ENCODE measurements around the gene SLC9A9. TPM values are rescaled to one million over a fixed set of nuclear protein-coding genes. Genes with fewer than 3 reads are reported as not detected.

SLC9A9 gene
- total RNA-seq, 3 donors from 2014 or later (not counting 1 experiment from before 2014, with no cell fraction given), result 24.0 to 29.1 (median 27.2) TPM

GRCh38 chr3:143584474-143584873, 263.8 kb downstream of the SLC9A9 start:
- H3K9me3 ChIP-seq (ENCODE audit: control insufficient read depth, insufficient read depth, low read length), result no peaks in the 10 kb centered on the region
- H3K27me3 Mint-ChIP-seq (ENCODE audit: low read depth in 2 of 2), result no peaks in the 10 kb centered on the region
- ATAC-seq, result no peak

DNA sequence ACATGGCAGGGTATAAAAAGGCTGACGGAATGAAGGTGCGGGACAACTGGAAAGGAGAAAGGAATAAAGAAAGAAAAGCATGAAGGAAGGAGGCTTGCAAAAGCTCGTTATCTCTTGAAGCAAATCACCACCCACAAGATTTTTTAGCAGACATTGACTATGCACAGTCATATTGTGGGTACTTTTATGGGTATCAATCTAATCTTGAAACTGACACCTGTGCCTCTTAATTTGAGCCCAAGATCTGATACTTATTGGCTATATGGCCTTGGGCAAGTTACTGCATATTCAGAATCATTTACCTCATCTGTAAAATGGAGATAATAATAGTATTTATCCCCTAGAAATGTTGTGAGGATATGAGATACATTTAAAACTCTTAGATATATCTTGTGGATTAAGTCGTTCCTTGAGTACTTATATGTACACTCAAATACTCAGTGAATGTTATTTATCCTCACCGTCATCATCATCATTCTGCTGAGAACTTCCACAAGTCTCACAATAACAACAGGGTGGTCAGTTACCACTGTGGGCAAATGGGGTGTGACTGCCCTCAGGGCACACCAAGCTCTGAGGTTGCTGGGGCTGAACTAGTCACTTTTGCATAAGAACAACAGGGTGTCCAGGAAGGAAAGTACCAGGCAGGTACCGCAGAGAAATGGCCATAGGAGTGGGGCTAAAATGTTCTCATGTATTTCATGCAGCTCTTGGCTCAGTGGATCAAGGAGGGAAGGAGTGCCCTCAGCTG, 266.1 kb downstream of the SLC9A9 start:
- no peaks in the 10 kb centered on the region for H3K27me3 Mint-ChIP-seq (ENCODE audit: low read depth in 2 of 2)
- H3K9me3 Mint-ChIP-seq, result no peaks in the 10 kb centered on the region
- DNase-seq (no peak), ATAC-seq (peak in 1 of 3 donors; percentile 54)
- Histone ChIP-seq H3K4me1 (ENCODE audit: control insufficient read depth, insufficient read depth, low read length) (no peaks in the 10 kb centered on the region), H3K4me3 (ENCODE audit: low read length) (no peak overlapping the region), H3K27me3 (ENCODE audit: control insufficient read depth, insufficient read depth, low read length) (no peaks in the 10 kb centered on the region), H3K36me3 (ENCODE audit: control insufficient read depth, insufficient read depth, low read length) (no peaks in the 10 kb centered on the region), H3K9me3 (ENCODE audit: control insufficient read depth, insufficient read depth, low read length) (no peaks in the 10 kb centered on the region), H3K27ac (ENCODE audit: low read length) (no peak overlapping the region)
- TF ChIP-seq, protein P1, sequence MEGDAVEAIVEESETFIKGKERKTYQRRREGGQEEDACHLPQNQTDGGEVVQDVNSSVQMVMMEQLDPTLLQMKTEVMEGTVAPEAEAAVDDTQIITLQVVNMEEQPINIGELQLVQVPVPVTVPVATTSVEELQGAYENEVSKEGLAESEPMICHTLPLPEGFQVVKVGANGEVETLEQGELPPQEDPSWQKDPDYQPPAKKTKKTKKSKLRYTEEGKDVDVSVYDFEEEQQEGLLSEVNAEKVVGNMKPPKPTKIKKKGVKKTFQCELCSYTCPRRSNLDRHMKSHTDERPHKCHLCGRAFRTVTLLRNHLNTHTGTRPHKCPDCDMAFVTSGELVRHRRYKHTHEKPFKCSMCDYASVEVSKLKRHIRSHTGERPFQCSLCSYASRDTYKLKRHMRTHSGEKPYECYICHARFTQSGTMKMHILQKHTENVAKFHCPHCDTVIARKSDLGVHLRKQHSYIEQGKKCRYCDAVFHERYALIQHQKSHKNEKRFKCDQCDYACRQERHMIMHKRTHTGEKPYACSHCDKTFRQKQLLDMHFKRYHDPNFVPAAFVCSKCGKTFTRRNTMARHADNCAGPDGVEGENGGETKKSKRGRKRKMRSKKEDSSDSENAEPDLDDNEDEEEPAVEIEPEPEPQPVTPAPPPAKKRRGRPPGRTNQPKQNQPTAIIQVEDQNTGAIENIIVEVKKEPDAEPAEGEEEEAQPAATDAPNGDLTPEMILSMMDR (IDR thresholded peaks at IDR 0.05), result no peak
- no peak overlapping the region for H3K4me3 Mint-ChIP-seq
- H3K27ac Mint-ChIP-seq, result no peak overlapping the region
- H3K36me3 Mint-ChIP-seq, result peaks cover 10% of the 10 kb centered on the region
- intact Hi-C loops (cut with micrococcal nuclease), result no loop called here
- peaks cover 0 to 3% of the 10 kb centered on the region in 2 donors for H3K4me1 Mint-ChIP-seq
- 82% methylated on average over 6 of the region's 6 CpGs for WGBS (ENCODE audit: insufficient coverage)

More at GRCh38 chr3:143584474-143584873, 263.8 kb downstream of the SLC9A9 start:
- Histone ChIP-seq H3K27ac (ENCODE audit: low read length) (no peak overlapping the region), H3K27me3 (ENCODE audit: control insufficient read depth, insufficient read depth, low read length) (no peaks in the 10 kb centered on the region), H3K4me1 (ENCODE audit: control insufficient read depth, insufficient read depth, low read length) (no peaks in the 10 kb centered on the region), H3K36me3 (ENCODE audit: control insufficient read depth, insufficient read depth, low read length) (no peaks in the 10 kb centered on the region), H3K4me3 (ENCODE audit: low read length) (no peak overlapping the region)
- TF ChIP-seq, protein P1 (IDR thresholded peaks at IDR 0.05), result no peak
- Mint-ChIP-seq H3K4me3 (no peak overlapping the region), H3K27ac (no peak overlapping the region), H3K9me3 (no peaks in the 10 kb centered on the region), H3K36me3 (no peaks in the 10 kb centered on the region), H3K4me1 (peaks cover 0 to 9% of the 10 kb centered on the region in 2 donors)
- no peak for DNase-seq
- intact Hi-C loops (cut with micrococcal nuclease), result no loop called here
- WGBS (ENCODE audit: insufficient coverage), result 100% methylated on average over 1 of the region's 1 CpG

- no peak overlapping the region for H3K27ac ChIP-seq (ENCODE audit: low read length)
- 92% methylated on average over 2 of the region's 2 CpGs for WGBS (ENCODE audit: insufficient coverage)
- no peak for ATAC-seq
These were observed 269.3 kb downstream of the SLC9A9 start for GRCh38 chr3:143578810-143579435.

More at GRCh38 chr3:143578810-143579435, 269.3 kb downstream of the SLC9A9 start:
- Mint-ChIP-seq H3K4me3 (no peak overlapping the region), H3K27me3 (ENCODE audit: low read depth in 2 of 2) (no peaks in the 10 kb centered on the region), H3K27ac (no peak overlapping the region), H3K4me1 (no peaks in the 10 kb centered on the region), H3K9me3 (no peaks in the 10 kb centered on the region), H3K36me3 (peaks cover 13% of the 10 kb centered on the region)
- Histone ChIP-seq H3K4me3 (ENCODE audit: low read length) (no peak overlapping the region), H3K4me1 (ENCODE audit: control insufficient read depth, insufficient read depth, low read length) (no peaks in the 10 kb centered on the region), H3K27me3 (ENCODE audit: control insufficient read depth, insufficient read depth, low read length) (no peaks in the 10 kb centered on the region), H3K9me3 (ENCODE audit: control insufficient read depth, insufficient read depth, low read length) (no peaks in the 10 kb centered on the region), H3K36me3 (ENCODE audit: control insufficient read depth, insufficient read depth, low read length) (peaks cover 2% of the 10 kb centered on the region)
- intact Hi-C loops (cut with micrococcal nuclease), result no loop called here
- TF ChIP-seq, protein P1 (IDR thresholded peaks at IDR 0.05), result no peak
- DNase-seq, result no peak

Measured in natural killer cell (primary cell).